ENCODE data around the gene MDP1. TPM values are rescaled to one million over a fixed set of nuclear protein-coding genes. Genes with fewer than 3 reads are reported as not detected.

MDP1 gene
- total RNA-seq, 2 donors from 2014 or later: 19.1 to 25.5 TPM

DNA sequence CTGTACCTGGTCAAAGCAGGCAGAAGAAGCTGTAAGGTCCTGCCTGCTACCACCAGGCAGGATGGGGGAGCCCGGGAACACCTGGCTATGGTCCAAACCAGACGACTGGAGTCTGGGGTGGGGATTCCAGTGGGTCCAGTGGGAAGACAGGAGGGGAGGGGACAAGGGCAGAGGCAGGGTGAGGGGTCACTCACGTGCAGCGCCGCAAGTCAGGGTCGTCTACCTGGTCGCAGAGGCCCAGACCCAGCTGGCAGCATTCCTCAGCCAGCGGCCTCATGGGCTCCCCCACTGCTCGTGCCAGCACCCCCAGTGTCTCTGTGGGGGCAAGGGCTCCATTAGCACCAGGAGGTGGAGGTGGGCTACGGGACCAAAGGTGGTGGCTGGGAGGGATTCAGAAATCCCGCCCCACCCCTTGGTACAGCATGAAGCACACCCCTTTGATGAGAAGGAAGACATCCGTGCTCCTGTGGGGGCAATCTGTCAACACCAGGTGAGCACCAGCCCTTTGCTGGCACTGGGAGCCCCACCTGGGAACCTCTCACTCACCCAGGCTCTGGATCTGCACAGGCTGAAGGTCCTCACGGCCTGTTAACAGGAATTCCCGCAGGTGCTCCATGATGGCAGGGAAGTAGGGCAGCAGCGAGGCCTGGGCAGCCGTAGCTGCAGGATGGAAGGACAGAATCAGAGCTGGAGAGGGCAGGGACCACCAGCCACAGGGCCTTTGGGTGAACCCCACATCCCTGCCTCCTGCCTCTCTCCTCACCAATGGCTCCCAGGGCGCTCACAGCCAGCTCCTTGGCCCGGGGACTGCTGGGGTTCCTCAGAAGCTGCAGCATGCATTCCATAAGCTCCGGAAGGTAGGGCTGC lies 31.5 kb downstream of the MDP1 start:
- intact Hi-C loops (cut with DNase I): no loop called here
- 87% methylated on average over 19 of the region's 19 CpGs for WGBS
- H3K4me1 ChIP-seq (replicated peaks): peaks cover 7% of the 10 kb centered on the region
- H3K4me3 ChIP-seq: no peak overlapping the region
- no peaks in the 10 kb centered on the region for H3K9me3 ChIP-seq
- peaks cover 0 to 26% of the 10 kb centered on the region in 2 donors for H3K36me3 ChIP-seq
- no peak for DNase-seq (ENCODE audit: low spot score)
- no peak overlapping the region for H3K27ac ChIP-seq
- TF ChIP-seq POLR2A (IDR thresholded peaks at IDR 0.05): no peak
- H3K27me3 ChIP-seq (replicated peaks; ENCODE audit: insufficient read depth): no peaks in the 10 kb centered on the region

DNA sequence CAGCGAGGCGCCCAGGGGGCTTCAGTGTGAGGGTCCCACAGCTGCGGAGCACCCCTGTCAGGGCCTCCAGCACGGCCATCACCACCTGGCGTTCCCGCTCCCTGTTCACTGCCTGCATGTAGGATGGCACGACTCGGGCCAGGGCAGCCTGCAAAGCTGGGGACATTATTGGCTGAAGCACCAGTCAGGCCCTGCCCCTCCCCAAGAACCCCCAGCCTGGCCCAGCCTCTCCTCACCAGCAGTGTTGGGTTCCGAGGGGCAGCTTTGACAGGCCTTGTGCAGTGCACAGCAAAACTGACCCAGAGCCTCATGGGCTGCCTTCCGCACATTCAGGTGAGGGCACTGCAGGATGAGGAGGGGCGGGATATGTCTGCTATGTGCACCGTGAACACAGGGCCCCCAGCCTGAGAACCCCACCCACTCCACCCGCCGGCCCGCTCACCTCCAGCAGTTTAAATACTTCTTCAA lies 32.8 kb downstream of the MDP1 start:
- peaks cover 7% of the 10 kb centered on the region for H3K4me1 ChIP-seq (replicated peaks)
- TF ChIP-seq POLR2A (IDR thresholded peaks at IDR 0.05) (no peak), POLR2AphosphoS5 (IDR thresholded peaks at IDR 0.05) (no peak)
- TF ChIP-seq, protein P1, sequence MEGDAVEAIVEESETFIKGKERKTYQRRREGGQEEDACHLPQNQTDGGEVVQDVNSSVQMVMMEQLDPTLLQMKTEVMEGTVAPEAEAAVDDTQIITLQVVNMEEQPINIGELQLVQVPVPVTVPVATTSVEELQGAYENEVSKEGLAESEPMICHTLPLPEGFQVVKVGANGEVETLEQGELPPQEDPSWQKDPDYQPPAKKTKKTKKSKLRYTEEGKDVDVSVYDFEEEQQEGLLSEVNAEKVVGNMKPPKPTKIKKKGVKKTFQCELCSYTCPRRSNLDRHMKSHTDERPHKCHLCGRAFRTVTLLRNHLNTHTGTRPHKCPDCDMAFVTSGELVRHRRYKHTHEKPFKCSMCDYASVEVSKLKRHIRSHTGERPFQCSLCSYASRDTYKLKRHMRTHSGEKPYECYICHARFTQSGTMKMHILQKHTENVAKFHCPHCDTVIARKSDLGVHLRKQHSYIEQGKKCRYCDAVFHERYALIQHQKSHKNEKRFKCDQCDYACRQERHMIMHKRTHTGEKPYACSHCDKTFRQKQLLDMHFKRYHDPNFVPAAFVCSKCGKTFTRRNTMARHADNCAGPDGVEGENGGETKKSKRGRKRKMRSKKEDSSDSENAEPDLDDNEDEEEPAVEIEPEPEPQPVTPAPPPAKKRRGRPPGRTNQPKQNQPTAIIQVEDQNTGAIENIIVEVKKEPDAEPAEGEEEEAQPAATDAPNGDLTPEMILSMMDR (IDR thresholded peaks at IDR 0.05): no peak
- no peaks in the 10 kb centered on the region for H3K9me3 ChIP-seq
- peaks cover 0 to 26% of the 10 kb centered on the region in 2 donors for H3K36me3 ChIP-seq
- intact Hi-C loops (cut with DNase I): no loop called here
- 89% methylated on average over 13 of the region's 15 CpGs for WGBS
- H3K27ac ChIP-seq: no peak overlapping the region
- H3K4me3 ChIP-seq: no peak overlapping the region
- H3K27me3 ChIP-seq (replicated peaks; ENCODE audit: insufficient read depth): no peaks in the 10 kb centered on the region
- no peak for DNase-seq (ENCODE audit: low spot score)

DNA sequence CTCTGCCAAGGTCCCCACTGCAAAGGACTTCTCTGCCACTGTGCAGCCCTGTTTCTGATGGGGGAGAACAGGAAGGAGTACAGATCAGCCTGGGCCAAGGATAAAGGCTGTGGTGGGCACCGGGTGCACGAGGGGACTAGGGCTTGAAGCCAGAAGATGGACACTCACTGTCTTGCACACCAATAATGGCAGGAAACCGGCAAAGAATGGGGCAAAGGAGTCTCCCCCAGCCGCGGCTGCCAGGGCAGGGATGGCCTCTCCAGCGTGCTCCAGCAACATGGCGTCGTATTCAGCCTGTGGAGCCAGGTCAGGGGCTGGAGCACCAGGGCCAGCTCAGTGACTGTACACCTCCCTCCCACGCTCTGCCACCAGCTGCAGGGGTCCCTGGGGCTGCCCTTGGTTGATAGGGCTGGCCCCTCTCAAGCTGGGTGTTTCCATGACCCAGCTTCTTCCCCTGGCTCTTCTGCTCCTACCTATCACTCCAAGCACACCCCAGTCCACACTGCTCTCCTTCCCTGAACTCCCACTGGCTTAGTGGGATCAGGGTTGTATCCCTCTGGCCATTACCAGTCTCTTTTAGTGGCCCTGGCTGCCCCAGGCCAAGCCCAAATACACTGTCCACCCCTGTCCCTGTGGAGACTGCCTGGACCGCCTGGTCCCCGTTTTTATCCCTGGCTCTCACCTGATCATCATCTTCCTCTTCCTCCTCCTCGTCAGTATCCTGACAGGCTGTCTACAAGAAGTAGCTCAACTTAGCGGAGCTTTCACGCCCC lies 33.6 kb downstream of the MDP1 start:
- H3K36me3 ChIP-seq: peaks cover 0 to 26% of the 10 kb centered on the region in 2 donors
- no peak for TF ChIP-seq POLR2A (IDR thresholded peaks at IDR 0.05)
- no peak for TF ChIP-seq POLR2AphosphoS5 (IDR thresholded peaks at IDR 0.05)
- TF ChIP-seq, protein P1 (IDR thresholded peaks at IDR 0.05): no peak
- no peak for DNase-seq (ENCODE audit: low spot score)
- no peaks in the 10 kb centered on the region for H3K27me3 ChIP-seq (replicated peaks; ENCODE audit: insufficient read depth)
- no peaks in the 10 kb centered on the region for H3K9me3 ChIP-seq
- intact Hi-C loops (cut with DNase I): no loop called here
- H3K27ac ChIP-seq: no peak overlapping the region
- WGBS: 82% methylated on average over 13 of the region's 14 CpGs
- H3K4me3 ChIP-seq: no peak overlapping the region
- H3K4me1 ChIP-seq (replicated peaks): peaks cover 3% of the 10 kb centered on the region

DNA sequence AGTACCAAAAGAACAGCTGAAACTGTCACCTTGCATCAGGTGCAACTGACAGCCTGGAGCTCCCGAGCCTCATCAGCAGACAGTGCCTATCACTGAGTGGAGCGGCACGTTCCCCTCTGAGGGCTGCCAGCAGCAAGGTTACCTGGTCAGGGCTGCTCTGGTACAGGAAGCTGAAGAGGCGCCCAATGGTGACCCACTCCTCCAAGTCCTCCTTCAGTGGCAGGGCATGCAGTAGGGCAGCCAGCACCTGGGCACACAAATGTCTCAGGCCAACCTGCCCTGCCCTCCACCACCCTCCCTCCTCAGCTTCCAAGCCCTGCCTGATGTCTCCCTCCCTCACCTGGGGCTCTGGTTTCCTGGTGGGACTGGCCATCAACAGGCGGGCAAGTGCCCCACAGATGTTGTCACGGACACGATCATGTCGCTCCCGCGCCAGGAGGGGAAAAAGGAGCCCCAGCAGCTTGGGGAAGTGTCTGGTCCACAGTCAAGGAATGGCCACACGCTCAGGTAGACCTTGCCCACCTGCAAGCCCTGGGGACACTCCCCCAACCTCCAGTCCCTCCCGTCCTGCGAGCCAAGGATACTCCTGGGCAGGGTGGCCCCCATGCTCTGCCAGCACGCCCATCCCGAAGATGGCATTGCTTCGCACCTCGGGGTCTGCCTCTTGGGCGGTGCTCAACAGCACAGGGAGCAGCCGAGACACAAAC lies 34.3 kb downstream of the MDP1 start:
- Histone ChIP-seq H3K36me3 (peaks cover 0 to 25% of the 10 kb centered on the region in 2 donors), H3K27ac (no peak overlapping the region), H3K4me3 (no peak overlapping the region), H3K4me1 (replicated peaks) (peaks cover 3% of the 10 kb centered on the region), H3K9me3 (no peaks in the 10 kb centered on the region), H3K27me3 (replicated peaks; ENCODE audit: insufficient read depth) (no peaks in the 10 kb centered on the region)
- 81% methylated on average over 19 of the region's 19 CpGs for WGBS
- DNase-seq (ENCODE audit: low spot score): no peak
- intact Hi-C loops (cut with DNase I): no loop called here
- TF ChIP-seq, protein P1 (IDR thresholded peaks at IDR 0.05): no peak
- no peak for TF ChIP-seq POLR2AphosphoS5 (IDR thresholded peaks at IDR 0.05)
- no peak for TF ChIP-seq POLR2A (IDR thresholded peaks at IDR 0.05)

Data from prostate gland (tissue), 2 donors.